ENCODE data around the gene GSTP1. TPM values are rescaled to one million over a fixed set of nuclear protein-coding genes. Genes with fewer than 3 reads are reported as not detected.

The GSTP1 gene
- total and polyA plus RNA-seq, 9 of the 15 experiments (the other 6 are each of a cell fraction or from before 2014, with no cell fraction given) = 592 to 2,150 (median 1,204) TPM

- 0 out of 2 replicates have a peak, but pooled peaks have one; percentile 39 for TF ChIP-seq ILF3 (IDR thresholded peaks at IDR 0.05; ENCODE audit: borderline replicate concordance)
These were observed 5.3 kb downstream of the GSTP1 start (continued) for GRCh38 chr11:67588899-67589415.

- H3K79me2 ChIP-seq (ENCODE audit: control insufficient read depth, insufficient read depth, low read length) = no peaks in the 10 kb centered on the region
- ChIA-PET CTCF (ENCODE audit: low intra/inter-chr PET ratio) (no interaction called here), POLR2A (interaction anchor here (0.6 to 2.1 kb wide), 5 partner anchors 8 to 38 kb away, joined by 3 to 21 read pairs (median 6); partner anchors contain the start of gene GSTP1)
- no peaks in the 10 kb centered on the region for H4K20me1 ChIP-seq (replicated peaks; ENCODE audit: control insufficient read depth, insufficient read depth, low read length)
- DNase-seq (ENCODE audit: extremely low read depth in 1 of 4, low spot score in 3 of 4) (no peak), FAIRE-seq (no peak), ATAC-seq (no peak)
- peak overlapping the region; percentile 36; the same call in 1 of the 2 replicates for H2AFZ ChIP-seq (ENCODE audit: low read depth, low read length)
- H3K27ac ChIP-seq (ENCODE audit: extremely low read depth, low read depth, low read length) = no peak overlapping the region
- no peak overlapping the region for H3K4me2 ChIP-seq (ENCODE audit: insufficient read depth, low read length)
- H3K4me1 ChIP-seq (replicated peaks in 1 of 2; ENCODE audit: control insufficient read depth in 2 of 2, insufficient read depth in 2 of 2, low read length in 2 of 2) = peaks cover 0 to 9% of the 10 kb centered on the region in 2 experiments; a peak in 4 of 5 replicates
- peak overlapping the region in 1 of 2 experiments; percentile 73; a peak in 2 of 4 replicates for H3K9ac ChIP-seq (ENCODE audit: insufficient read depth in 1 of 2, low read depth in 2 of 2, low read length in 2 of 2)
- H3K9me3 ChIP-seq (replicated peaks; ENCODE audit: control insufficient read depth, insufficient read depth, low read depth, low read length) = peaks cover 4% of the 10 kb centered on the region; the same call in 1 of the 2 replicates
- BruUV-seq (replicated peaks) = no TSS peak
- no peak overlapping the region for H3K4me3 ChIP-seq
- peaks cover 3% of the 10 kb centered on the region; the same call in 2 of the 3 replicates for H3K36me3 ChIP-seq (ENCODE audit: control insufficient read depth, insufficient read depth, low read length)
- in situ Hi-C loops (cut with MboI) (no loop called here), intact Hi-C loops (cut with micrococcal nuclease) (no loop called here)
- no peaks in the 10 kb centered on the region for H3K27me3 ChIP-seq (ENCODE audit: control insufficient read depth in 2 of 2, insufficient read depth in 2 of 2, low read length in 2 of 2)
- WGBS (ENCODE audit: insufficient coverage, low coverage, missing lambda C conversion rate) = 67% methylated on average over 12 of the region's 12 CpGs
- no peaks in the 10 kb centered on the region for H3K9me1 ChIP-seq (ENCODE audit: control insufficient read depth, insufficient read depth, low read length)
- no peak for TF ChIP-seq ETV1 (tag; conservative IDR thresholded peaks at IDR 0.05; ENCODE audit: low read depth)
- TF ChIP-seq JUNB (CRISPR knock-in tag; conservative IDR thresholded peaks at IDR 0.05) = no peak
- TF ChIP-seq NCOA1 (IDR thresholded peaks at IDR 0.05; ENCODE audit: low read depth) = no peak
- TF ChIP-seq, protein P1, sequence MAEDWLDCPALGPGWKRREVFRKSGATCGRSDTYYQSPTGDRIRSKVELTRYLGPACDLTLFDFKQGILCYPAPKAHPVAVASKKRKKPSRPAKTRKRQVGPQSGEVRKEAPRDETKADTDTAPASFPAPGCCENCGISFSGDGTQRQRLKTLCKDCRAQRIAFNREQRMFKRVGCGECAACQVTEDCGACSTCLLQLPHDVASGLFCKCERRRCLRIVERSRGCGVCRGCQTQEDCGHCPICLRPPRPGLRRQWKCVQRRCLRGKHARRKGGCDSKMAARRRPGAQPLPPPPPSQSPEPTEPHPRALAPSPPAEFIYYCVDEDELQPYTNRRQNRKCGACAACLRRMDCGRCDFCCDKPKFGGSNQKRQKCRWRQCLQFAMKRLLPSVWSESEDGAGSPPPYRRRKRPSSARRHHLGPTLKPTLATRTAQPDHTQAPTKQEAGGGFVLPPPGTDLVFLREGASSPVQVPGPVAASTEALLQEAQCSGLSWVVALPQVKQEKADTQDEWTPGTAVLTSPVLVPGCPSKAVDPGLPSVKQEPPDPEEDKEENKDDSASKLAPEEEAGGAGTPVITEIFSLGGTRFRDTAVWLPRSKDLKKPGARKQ (CRISPR knock-in tag; IDR thresholded peaks at IDR 0.05) = no peak
- TF ChIP-seq, protein P2, sequence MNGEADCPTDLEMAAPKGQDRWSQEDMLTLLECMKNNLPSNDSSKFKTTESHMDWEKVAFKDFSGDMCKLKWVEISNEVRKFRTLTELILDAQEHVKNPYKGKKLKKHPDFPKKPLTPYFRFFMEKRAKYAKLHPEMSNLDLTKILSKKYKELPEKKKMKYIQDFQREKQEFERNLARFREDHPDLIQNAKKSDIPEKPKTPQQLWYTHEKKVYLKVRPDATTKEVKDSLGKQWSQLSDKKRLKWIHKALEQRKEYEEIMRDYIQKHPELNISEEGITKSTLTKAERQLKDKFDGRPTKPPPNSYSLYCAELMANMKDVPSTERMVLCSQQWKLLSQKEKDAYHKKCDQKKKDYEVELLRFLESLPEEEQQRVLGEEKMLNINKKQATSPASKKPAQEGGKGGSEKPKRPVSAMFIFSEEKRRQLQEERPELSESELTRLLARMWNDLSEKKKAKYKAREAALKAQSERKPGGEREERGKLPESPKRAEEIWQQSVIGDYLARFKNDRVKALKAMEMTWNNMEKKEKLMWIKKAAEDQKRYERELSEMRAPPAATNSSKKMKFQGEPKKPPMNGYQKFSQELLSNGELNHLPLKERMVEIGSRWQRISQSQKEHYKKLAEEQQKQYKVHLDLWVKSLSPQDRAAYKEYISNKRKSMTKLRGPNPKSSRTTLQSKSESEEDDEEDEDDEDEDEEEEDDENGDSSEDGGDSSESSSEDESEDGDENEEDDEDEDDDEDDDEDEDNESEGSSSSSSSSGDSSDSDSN (IDR thresholded peaks at IDR 0.05; ENCODE audit: borderline replicate concordance in 1 of 2, low read depth in 2 of 2, low read length in 2 of 2) = no peak
- no peak for TF ChIP-seq CSDE1 (IDR thresholded peaks at IDR 0.05)
- TF ChIP-seq KAT8 (IDR thresholded peaks at IDR 0.05; ENCODE audit: low read depth) = no peak
- TF ChIP-seq HDAC1 (IDR thresholded peaks at IDR 0.05) = no peak
- TF ChIP-seq ZNF232 (CRISPR knock-in tag; IDR thresholded peaks at IDR 0.05) = no peak
- no peak for TF ChIP-seq SRSF7 (optimal IDR thresholded peaks at IDR 0.05; ENCODE audit: low read depth, low read length)
- TF ChIP-seq RFX1 (IDR thresholded peaks at IDR 0.05) = no peak
- TF ChIP-seq ZNF277 (CRISPR knock-in tag; IDR thresholded peaks at IDR 0.05; ENCODE audit: borderline replicate concordance) = no peak
- TF ChIP-seq SP1 (CRISPR knock-in tag; IDR thresholded peaks at IDR 0.05) = no peak
- no peak for TF ChIP-seq NCOR1 (IDR thresholded peaks at IDR 0.05)
- TF ChIP-seq MCM7 (IDR thresholded peaks at IDR 0.05) = no peak
These were observed 9.4 kb downstream of the GSTP1 start for GRCh38 chr11:67592880-67593564.
